HK-2 (cell line): Measurements from ENCODE around the gene PPP1R14C.
"Not testable (repeated sequence)": the region's sequence is repeated elsewhere in the genome, so short reads cannot be mapped to it uniquely, and the experiment has no call there.

Source experiments
- DNase-seq: peaks from one replicate; pipeline ENCODE4 v3.0.0-alpha.2; 2018; ENCODE audit not compliant: unreplicated experiment

The PPP1R14C gene

DNA sequence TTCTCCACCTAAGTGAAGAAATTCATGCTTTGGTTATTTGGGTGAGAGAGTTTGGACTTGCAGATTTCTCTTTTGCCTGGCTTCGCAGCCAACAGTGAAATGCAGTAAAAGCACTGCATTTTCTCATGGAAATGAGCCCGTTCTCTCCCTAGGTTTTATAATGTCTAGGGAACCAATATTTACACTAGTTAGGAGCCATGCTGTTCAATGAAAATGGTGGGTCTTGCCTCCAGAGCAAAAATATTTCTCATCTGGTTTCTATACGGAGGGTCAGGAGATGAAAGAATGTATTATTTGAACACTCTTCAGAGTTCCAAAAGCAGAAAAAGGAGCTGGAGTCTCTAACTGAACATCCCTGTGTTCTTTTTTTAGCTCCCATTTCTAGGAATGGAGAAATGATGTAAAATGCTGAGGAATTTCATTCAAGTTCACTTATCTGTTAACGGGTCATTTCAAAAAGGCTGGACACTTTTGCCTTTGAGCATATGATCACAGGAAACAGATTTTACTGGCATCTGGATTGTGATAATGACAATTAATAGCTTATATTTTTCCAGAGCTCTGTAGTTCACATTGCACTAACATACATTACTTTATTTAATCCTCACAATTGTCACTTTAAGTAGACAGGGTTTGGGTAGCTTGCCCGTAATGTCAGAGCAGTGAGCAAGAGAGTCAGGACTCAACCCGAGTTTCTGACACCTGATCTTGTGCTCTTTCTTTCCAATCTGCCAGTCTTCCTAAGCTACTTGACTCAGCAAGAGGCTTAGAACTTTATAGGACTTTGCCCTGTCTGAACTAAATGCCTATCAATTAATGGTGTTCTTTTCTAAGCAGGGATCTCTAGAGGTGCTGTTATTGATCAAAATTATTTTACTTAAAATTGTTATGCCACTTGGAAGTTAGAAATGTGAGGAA, 78.0 kb downstream of the PPP1R14C start:
- no peak for DNase-seq

DNA sequence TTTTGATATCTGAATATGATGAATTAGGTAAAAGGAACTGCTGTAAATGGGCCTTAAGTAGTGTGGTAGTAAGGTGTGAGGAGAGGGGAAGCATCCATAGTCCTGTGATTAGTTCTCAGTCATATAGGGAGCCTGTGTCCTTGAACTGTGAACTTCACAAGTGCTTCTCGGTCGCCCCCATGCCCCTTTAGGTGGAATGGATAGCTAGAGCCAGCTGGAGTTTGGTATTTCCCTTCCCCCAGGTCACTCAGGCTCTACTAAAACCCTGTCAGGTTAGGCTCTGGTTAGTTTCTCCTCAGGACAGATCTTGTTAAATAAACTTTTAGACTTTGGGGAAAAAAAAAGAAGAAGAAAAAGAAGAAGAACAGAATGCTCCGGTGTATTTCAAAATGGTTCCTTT, 82.0 kb downstream of the PPP1R14C start:
- no peak for DNase-seq

DNA sequence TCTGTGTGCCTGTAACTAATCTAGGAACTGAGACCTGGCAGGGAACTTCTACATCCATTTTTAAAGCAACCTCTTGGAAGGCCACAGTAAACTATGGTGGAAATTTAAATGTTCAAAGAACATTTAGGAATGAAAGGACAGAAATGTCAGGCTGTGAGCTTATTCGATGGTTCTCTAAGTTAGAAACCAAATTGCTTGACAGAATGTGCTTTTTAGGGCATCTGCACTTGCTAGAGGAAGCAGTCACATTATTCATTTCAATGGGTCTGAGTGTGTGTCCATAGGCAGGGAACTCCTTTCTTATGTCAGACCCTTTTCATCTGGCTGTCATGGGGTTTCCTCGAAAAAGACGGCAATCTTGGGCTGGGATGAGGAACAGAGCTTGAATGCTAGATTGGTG, 84.4 kb downstream of the PPP1R14C start:
- no peak for DNase-seq

DNA sequence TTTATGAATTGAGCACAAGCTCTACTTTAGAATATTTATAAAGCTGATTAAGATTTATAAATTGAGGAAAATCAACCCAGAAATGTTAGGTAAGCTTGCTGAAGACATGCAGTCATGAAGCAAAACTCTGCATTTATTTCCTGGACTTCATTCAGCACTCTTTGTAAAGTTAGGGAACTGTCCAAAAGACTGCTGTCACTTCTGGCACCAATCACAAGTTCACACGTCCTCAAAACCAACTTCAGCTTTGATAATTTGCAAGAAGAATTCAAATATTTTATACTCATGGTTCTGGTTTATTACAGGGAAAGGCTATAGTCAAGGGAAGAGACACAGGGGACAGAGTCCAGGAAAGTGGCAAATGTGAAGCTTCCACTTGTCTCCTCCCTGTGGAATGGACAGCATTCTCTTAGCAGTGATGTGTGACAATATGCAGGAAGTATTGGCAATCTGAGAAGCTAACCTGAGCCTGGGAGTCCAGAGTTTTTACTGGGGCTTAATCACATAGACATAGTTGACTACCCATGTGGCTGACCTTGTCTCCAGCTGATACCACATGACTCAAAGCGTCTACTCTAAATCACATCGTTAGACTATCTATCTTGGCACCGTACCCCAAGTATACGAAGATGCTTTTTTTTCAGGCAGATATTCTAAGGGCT, 85.4 kb downstream of the PPP1R14C start:
- DNase-seq = peak; percentile 22

DNA sequence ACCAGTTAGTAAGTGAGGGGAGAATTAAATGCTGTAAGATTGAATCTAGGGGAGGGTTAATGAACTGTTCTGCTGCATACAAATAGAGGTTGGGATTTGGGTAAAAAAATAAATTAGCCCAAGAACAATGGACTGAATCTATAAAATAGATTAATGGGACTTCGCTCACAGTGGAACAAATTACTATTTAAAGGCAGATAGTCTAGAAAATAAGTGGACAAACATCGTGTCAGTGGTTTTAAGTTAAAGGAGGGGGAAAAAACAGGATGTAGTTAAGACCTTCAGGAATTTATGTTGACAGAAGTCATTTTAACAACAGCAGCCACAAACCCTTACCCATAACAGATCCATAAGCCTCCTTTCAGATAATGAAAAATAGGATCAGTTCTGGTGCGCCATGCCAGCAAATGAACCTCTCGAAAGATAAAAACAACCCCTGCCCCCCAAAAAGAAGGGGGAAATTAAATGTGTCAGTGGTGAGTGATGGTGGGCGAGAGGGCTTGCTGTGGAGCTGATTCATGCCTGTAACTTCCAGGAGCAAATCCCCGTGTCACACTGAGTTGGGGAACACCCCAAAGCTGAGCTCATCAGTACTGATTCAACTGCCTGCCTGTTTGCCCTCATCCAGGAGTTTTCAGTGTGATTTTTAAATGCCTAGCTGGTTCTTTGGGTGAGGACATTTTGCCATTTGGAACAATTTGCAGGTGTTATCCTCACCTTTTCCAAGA, 86.8 kb downstream of the PPP1R14C start:
- DNase-seq = peak; percentile 45

DNA sequence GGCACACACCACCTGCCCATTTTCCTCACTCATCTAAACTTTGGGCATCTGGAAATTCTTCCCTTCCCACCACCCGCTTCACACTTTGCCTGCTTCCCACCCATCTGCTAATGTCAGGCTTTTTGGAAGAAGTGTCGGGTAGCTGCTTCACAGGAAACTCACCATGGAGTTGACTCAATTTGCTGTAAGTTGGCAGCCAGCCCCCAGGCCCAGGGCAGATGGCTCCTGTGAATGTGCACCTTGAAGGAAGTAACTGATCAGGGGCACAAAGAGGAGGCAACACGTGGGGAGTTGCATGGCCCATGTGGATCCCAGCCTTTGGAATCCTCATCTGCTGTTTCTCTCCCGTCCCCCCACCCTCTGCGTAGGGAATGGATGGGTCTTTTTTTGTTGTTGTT, 87.3 kb downstream of the PPP1R14C start:
- DNase-seq = no peak

DNA sequence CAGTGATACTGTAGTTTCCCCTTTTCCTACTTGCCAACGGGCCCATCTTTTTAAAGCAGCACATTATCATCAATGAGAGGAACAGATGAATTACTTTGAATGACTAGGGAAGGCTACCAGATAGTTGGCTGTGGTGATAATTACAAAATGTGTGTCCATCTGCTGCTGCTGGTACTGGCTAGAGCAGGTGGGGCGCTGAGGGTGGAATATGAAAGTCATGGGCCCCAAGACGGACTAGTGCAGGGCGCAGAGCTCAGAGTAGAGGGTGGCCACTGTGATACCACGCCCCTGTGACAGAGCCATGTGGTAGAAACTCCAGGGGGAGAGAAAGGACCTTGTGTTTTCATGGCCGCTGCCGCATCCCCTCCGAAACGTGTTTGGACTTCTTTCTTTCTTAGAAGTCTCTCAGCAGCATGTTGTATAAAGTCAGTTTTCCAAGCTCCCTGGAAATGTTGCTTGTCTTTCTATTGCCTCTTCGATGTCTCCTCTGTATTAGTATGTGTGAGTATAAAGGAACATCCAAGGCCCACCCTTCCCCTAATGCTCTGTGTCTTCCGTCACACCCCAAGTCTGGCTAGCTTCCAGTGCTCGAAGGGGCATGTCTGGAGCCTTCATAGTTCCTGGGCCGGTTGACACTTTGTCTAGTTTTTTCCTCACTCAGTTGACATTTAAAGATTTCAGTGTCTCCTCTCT, 88.1 kb downstream of the PPP1R14C start:
- DNase-seq = no peak

DNA sequence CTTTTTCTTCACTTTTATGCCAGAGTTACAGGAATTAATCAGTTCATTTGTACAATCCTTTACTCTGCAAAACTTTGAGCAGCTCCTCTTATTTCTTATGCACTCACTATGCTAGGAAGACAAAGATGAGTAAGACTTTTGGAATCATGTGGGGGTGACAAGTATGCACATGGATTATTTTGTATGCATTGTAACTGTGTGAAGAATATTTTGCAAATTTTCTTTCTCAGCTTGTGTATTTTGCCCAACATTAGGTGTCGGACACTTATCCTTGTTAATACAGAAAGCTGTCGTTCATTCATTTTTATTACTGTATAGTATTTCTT, 88.6 kb downstream of the PPP1R14C start:
- no peak for DNase-seq

DNA sequence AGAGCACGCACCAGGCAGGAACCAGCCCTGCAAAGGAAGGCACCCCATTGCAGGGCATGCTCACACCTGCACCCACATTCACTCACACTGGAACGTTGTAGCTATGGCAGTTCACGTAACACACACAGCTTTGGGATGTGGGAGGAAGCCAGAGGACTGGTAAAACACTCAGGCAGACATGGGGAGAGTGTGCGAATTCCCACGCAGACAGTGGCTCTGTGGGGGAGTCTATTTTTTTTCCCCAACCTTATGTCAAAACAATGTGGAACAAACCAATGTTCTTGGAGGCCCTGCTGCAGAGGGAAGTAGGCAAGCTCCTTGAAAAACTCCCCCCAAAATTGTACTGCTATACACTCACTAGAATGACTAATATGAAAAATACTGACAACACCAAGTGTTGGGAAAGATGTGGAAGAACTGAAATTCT, 91.0 kb downstream of the PPP1R14C start:
- DNase-seq = no peak

DNA sequence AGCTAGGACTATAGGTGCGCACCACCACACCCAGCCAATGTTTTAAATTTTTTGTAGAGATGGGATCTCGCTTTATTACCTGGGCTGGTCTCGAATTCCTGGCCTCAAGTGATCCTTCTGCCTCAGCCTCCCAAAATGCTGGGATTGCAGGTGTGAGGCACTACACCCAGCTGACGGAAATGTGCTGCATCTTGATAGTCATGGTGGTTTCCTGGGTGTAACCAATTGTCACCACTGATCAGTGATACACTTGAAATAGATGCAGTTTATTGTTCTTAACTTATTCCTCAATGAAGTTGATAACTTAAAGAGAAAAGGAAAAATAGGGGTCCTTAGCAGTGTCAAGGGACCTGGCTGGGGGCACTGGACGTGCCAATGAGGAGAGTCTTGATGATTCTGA, 92.4 kb downstream of the PPP1R14C start:
- no peak for DNase-seq

DNA sequence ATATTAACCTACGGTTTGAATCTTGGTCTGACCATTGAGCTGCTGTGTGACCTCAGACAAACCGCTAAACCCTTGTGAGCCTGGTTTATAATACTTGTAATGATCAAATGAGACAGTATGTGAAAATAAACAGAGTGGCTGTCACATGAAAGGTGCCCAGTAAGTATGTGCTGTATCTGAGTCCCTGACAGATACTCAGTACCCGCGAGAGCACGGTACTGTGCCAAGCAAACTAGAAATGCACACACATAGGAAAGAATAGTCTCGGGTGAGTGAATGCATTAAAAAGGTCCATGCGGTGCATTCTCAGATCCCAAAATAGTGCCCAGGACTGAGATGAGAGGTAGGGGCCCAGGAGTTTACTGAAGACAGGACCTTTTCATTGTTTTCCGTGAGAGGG, 93.3 kb downstream of the PPP1R14C start:
- DNase-seq = no peak

- no peak for DNase-seq
These were observed 93.7 kb downstream of the PPP1R14C start for GRCh38 chr6:150236544-150236943.

GRCh38 chr6:150237626-150238025, 94.8 kb downstream of the PPP1R14C start:
- no peak for DNase-seq

DNA sequence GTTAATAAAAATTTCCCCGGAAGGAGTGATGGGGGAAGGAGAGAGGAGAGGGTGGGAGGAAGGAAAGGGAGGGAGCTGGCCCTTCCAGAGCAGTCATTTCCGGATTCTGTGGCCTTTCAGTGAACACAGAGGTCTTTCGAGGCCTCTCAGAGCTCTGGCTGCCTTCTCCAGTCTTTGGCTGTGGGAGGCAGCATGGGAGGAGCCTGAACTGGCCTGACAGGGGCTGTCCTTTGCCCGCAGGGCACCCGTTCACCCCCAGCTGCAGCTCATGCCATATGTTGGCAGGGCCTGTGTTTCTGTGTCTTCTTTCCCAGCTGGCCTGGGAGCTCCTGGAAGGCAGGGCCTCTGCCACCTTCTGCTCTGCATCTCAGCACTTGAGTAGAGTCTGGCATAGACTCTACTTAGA, 95.5 kb downstream of the PPP1R14C start:
- no peak for DNase-seq

GRCh38 chr6:150238846-150239407, 96.1 kb downstream of the PPP1R14C start:
- no peak for DNase-seq

DNA sequence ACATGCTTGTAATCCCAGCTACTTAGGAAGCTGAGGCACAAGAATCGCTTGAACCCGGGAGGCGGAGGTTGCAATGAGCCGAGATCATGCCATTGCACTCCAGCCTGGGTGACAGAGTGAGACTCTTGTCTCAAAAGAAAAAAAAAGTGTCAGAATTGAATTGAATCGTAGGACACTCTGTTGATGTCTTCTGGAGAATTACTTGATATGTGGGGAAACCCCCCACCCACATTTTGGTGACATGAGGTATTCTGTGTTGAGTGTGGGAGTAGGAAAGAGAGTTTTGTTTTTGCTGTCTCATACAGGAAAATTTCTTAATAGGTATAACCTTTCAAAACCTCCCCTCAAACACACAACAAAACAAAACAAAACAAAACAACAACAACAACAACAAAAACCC, 98.9 kb downstream of the PPP1R14C start:
- not testable (repeated sequence) for DNase-seq

- DNase-seq = no peak
These were observed 100.9 kb downstream of the PPP1R14C start for GRCh38 chr6:150243620-150244314.

DNA sequence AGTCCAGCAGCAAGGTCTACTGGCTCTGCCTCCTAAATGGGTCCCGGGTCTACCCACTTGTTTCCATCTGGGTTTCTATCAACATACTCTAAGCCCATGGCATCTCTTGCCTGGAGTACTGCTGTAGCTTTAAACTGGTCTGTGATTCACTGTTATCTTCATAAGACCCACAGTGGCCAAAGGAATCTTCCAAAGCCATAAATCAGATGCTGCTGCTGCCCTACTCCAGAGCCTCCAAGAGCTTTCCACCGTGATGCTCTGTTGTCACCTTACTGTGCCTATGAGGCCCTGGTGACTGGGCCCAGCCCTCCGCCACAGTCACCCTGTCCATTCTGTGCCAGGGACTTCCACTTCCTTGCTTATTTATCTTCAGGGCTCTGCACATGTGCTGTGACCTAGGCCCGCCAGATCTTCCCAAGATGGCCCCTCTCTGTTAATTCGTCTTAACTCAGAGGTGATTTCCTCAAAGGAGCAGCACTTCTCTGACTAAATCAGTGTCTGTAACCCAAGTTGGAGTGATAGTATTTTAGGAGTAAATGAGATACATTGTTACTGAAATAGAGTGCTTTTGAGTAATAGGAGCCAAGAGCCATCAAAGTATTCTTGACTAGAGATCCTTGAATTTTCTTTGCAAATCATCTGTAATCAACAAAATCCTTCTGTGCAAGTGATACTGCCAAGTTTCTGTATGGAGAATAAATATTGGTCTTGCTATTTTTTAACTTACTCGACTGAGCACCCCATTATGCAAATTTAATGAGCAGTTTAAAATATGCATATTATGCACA, 102.5 kb downstream of the PPP1R14C start:
- DNase-seq = no peak

- DNase-seq = no peak
These were observed 105.0 kb downstream of the PPP1R14C start for GRCh38 chr6:150247803-150248202.

- DNase-seq = no peak
These were observed 105.5 kb downstream of the PPP1R14C start for GRCh38 chr6:150248300-150248699.
